OCI-LY3 (cell line): ENCODE data around the gene CERT1.

Experiments
- EZH2phosphoT487 ChIP-seq: fragments of 200-600 bp; shearing (Covaris generic); IDR thresholded peaks from 2 replicates; pipeline ENCODE4 v1.6.1; 2018; ENCODE audit warnings: antibody characterized with exemption, mixed run types, low read depth
- TF ChIP-seq, protein P1 (sequence below): fragments of 200-600, 300-600 bp; sonication (generic); IDR thresholded peaks from 2 replicates; pipeline ENCODE4 v1.5.1; 2014; ENCODE audit warnings: antibody characterized with exemption, low read length, low read depth

DNA sequence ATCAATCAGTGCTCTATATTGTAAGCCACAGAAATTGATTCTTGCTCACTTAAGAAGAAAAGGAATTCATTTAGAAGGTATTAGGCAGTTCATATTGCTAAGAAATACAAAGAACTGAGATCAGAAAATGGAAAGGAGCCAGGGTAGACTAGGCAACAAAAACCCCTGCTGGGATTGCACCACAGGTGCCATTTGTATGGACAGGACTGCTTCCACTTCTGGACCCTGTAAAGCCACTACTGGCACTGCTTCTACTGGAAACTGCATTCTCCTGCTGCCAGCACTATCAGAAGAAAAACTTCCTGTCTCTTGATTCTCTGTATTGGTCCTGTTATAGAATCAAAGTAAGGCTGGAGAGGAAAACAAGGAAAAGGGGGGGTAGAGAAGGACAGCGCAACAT, 45.9 kb downstream of the CERT1 start:
- TF ChIP-seq, protein P1, sequence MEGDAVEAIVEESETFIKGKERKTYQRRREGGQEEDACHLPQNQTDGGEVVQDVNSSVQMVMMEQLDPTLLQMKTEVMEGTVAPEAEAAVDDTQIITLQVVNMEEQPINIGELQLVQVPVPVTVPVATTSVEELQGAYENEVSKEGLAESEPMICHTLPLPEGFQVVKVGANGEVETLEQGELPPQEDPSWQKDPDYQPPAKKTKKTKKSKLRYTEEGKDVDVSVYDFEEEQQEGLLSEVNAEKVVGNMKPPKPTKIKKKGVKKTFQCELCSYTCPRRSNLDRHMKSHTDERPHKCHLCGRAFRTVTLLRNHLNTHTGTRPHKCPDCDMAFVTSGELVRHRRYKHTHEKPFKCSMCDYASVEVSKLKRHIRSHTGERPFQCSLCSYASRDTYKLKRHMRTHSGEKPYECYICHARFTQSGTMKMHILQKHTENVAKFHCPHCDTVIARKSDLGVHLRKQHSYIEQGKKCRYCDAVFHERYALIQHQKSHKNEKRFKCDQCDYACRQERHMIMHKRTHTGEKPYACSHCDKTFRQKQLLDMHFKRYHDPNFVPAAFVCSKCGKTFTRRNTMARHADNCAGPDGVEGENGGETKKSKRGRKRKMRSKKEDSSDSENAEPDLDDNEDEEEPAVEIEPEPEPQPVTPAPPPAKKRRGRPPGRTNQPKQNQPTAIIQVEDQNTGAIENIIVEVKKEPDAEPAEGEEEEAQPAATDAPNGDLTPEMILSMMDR = no peak
- TF ChIP-seq EZH2phosphoT487 = no peak
